Osteoblast (primary cell): ENCODE results near the gene DHX8. TPM values are rescaled to one million over a fixed set of nuclear protein-coding genes. Genes with fewer than 3 reads are reported as not detected.
A peak's percentile ranks its signal among the peaks of the same experiment; 100 is the strongest.

Experiments used
- DNase-seq: peaks from one replicate; pipeline ENCODE4 v3.0.0; 2011; ENCODE audit warnings: low spot score, mixed read lengths; ENCODE audit not compliant: insufficient read length; ENCODE audit errors: missing footprints
- H2AFZ ChIP-seq: 2 replicates; pipeline ENCODE4 v1.6.0; 2011; ENCODE audit warnings: mild to moderate bottlenecking, low read length
- H3K27ac ChIP-seq: 2 replicates; pipeline ENCODE4 v1.5.1; 2011; ENCODE audit warnings: mild to moderate bottlenecking, low read depth, low read length, moderate library complexity
- H3K27me3 ChIP-seq: 2 replicates; pipeline ENCODE4 v1.6.0; 2012; ENCODE audit warnings: mild to moderate bottlenecking, control low read depth, inconsistent platforms, low read length, moderate library complexity; ENCODE audit not compliant: insufficient read depth
- H3K36me3 ChIP-seq: 2 replicates; pipeline ENCODE4 v1.5.1; 2011; ENCODE audit warnings: mild to moderate bottlenecking, low read length, control low read depth, moderate library complexity; ENCODE audit not compliant: insufficient read depth
- H3K4me1 ChIP-seq: 2 replicates; pipeline ENCODE4 v1.5.1; 2011; ENCODE audit warnings: mild to moderate bottlenecking, low read length, control low read depth, moderate library complexity; ENCODE audit not compliant: insufficient read depth
- H3K4me2 ChIP-seq: 2 replicates; pipeline ENCODE4 v1.6.0; 2011; ENCODE audit warnings: mild to moderate bottlenecking, low read length; ENCODE audit not compliant: insufficient read depth
- H3K4me3 ChIP-seq: fragments of 200-600 bp; sonication (generic); 3 replicates; pipeline ENCODE4 v1.5.1; 2012; ENCODE audit warnings: mild to moderate bottlenecking, low read length, inconsistent platforms; ENCODE audit not compliant: insufficient read depth
- H3K79me2 ChIP-seq: 2 replicates; pipeline ENCODE4 v1.6.0; 2012; ENCODE audit warnings: mild to moderate bottlenecking, low read length, control low read depth, inconsistent platforms; ENCODE audit not compliant: insufficient read depth
- H3K9me3 ChIP-seq: 2 replicates; pipeline ENCODE4 v1.5.1; 2011; ENCODE audit warnings: low read depth, low read length, control low read depth
- H4K20me1 ChIP-seq: 2 replicates; pipeline ENCODE4 v1.6.0; 2012; ENCODE audit warnings: mild to moderate bottlenecking, low read length, control low read depth; ENCODE audit not compliant: insufficient read depth
- CTCF ChIP-seq: IDR thresholded peaks from 2 replicates; pipeline ENCODE4 v1.5.1; 2011; ENCODE audit warnings: mild to moderate bottlenecking, low read depth, low read length, moderate library complexity; ENCODE audit errors: extremely low read depth
- total RNA-seq: library from RNA; depleted of rRNA; stranded (reverse); fragments of >200 nt; gene quantifications from 2 replicates; pipeline ENCODE4 v1.2.3, GENCODE V29; 2012

DHX8 gene
- total RNA-seq, 1 donor: 42.3 TPM

- Histone ChIP-seq H3K27ac (peak overlapping the region; percentile 44), H3K36me3 (no peaks in the 10 kb centered on the region), H3K9me3 (no peaks in the 10 kb centered on the region), H3K27me3 (no peaks in the 10 kb centered on the region), H3K79me2 (no peaks in the 10 kb centered on the region), H3K4me2 (peak overlapping the region; percentile 60), H2AFZ (no peak overlapping the region), H4K20me1 (no peaks in the 10 kb centered on the region), H3K4me1 (peaks cover 15% of the 10 kb centered on the region), H3K4me3 (no peak overlapping the region)
- no peak for TF ChIP-seq CTCF
- peak; percentile 95 for DNase-seq
These were observed 52.6 kb downstream of the DHX8 start for GRCh38 chr17:43536236-43536992.

- Histone ChIP-seq H3K36me3 (no peaks in the 10 kb centered on the region), H4K20me1 (no peaks in the 10 kb centered on the region), H3K79me2 (no peaks in the 10 kb centered on the region), H3K27ac (no peak overlapping the region), H3K27me3 (no peaks in the 10 kb centered on the region), H3K9me3 (no peaks in the 10 kb centered on the region), H3K4me3 (no peak overlapping the region), H3K4me2 (no peak overlapping the region), H3K4me1 (peaks cover 33% of the 10 kb centered on the region), H2AFZ (no peak overlapping the region)
- no peak for TF ChIP-seq CTCF
- peak; percentile 83 for DNase-seq
These were observed 57.3 kb downstream of the DHX8 start for GRCh38 chr17:43540821-43541674.

- H4K20me1 ChIP-seq: no peaks in the 10 kb centered on the region
- no peak overlapping the region for H3K4me3 ChIP-seq
- DNase-seq: no peak
- H2AFZ ChIP-seq: no peak overlapping the region
- H3K4me2 ChIP-seq: no peak overlapping the region
- H3K27me3 ChIP-seq: no peaks in the 10 kb centered on the region
- TF ChIP-seq CTCF: no peak
- no peaks in the 10 kb centered on the region for H3K36me3 ChIP-seq
- no peaks in the 10 kb centered on the region for H3K79me2 ChIP-seq
- H3K27ac ChIP-seq: no peak overlapping the region
- peaks cover 31% of the 10 kb centered on the region for H3K4me1 ChIP-seq
- H3K9me3 ChIP-seq: no peaks in the 10 kb centered on the region
These were observed 59.1 kb downstream of the DHX8 start for GRCh38 chr17:43542859-43543258.

GRCh38 chr17:43543300-43543699 is 59.5 kb downstream of the DHX8 start:
- DNase-seq: peak; percentile 82
- Histone ChIP-seq H3K9me3 (no peaks in the 10 kb centered on the region), H3K79me2 (no peaks in the 10 kb centered on the region), H3K4me3 (no peak overlapping the region), H3K27me3 (no peaks in the 10 kb centered on the region), H3K36me3 (no peaks in the 10 kb centered on the region), H2AFZ (no peak overlapping the region), H3K4me1 (peaks cover 31% of the 10 kb centered on the region), H3K4me2 (no peak overlapping the region), H3K27ac (no peak overlapping the region), H4K20me1 (no peaks in the 10 kb centered on the region)
- no peak for TF ChIP-seq CTCF
